Left lobe of liver (tissue), 2 donors: ENCODE data around the gene DBH. TPM values are rescaled to one million over a fixed set of nuclear protein-coding genes. Genes with fewer than 3 reads are reported as not detected.
A peak's percentile ranks its signal among the peaks of the same experiment; 100 is the strongest.

Source experiments
- ATAC-seq: fragments of 200-7000 bp; cut with Tn5 transposase; one replicate; pipeline ENCODE4 v1.9.1; 2020; ENCODE audit warnings: mild to moderate bottlenecking, moderate library complexity
- DNase-seq: peaks from one replicate; pipeline ENCODE4 v3.0.0-alpha.2; 2020; ENCODE audit warnings: low spot score
- total RNA-seq: library from RNA; stranded (reverse); gene quantifications from one replicate; pipeline ENCODE4 v1.2.1, GENCODE V29; 2021
- donor health status: DM: no; HTN: no; CAD: no; lungs with moderate emphysema.
- donor health status: DM: no; HTN: yes; CAD: no.

The DBH gene
- total RNA-seq, 1 donor from 2014 or later = 16.7 TPM

GRCh38 chr9:133641861-133642595 is 5.9 kb downstream of the DBH start:
- ATAC-seq (no peak), DNase-seq (no peak)

GRCh38 chr9:133642708-133643361 is 6.7 kb downstream of the DBH start:
- DNase-seq = no peak
- peak; percentile 34 for ATAC-seq

- DNase-seq = no peak
- ATAC-seq = no peak
These were observed 7.2 kb downstream of the DBH start for GRCh38 chr9:133643362-133643755.

- DNase-seq (no peak), ATAC-seq (no peak)
These were observed 8.0 kb downstream of the DBH start for GRCh38 chr9:133643978-133644760.

- ATAC-seq (no peak), DNase-seq (no peak)
These were observed 9.0 kb downstream of the DBH start for GRCh38 chr9:133645021-133645765.

- no peak for DNase-seq
- no peak for ATAC-seq
These were observed 11.0 kb downstream of the DBH start for GRCh38 chr9:133647148-133647547.

- DNase-seq (no peak), ATAC-seq (no peak)
These were observed 11.8 kb downstream of the DBH start for GRCh38 chr9:133647765-133648469.

- DNase-seq (no peak), ATAC-seq (no peak)
These were observed 13.0 kb downstream of the DBH start for GRCh38 chr9:133649194-133649593.

GRCh38 chr9:133650026-133650425 is 13.9 kb downstream of the DBH start:
- DNase-seq (no peak), ATAC-seq (no peak)

- DNase-seq (no peak), ATAC-seq (no peak)
These were observed 17.5 kb downstream of the DBH start for GRCh38 chr9:133653638-133654037.

- no peak for ATAC-seq
- DNase-seq = no peak
These were observed 18.8 kb downstream of the DBH start for GRCh38 chr9:133654736-133655657.

GRCh38 chr9:133655701-133656100 is 19.5 kb downstream of the DBH start:
- DNase-seq (no peak), ATAC-seq (no peak)

- ATAC-seq (no peak), DNase-seq (no peak)
These were observed 20.3 kb downstream of the DBH start for GRCh38 chr9:133656211-133657119.

- DNase-seq = no peak
- peak; percentile 6 for ATAC-seq
These were observed 21.0 kb downstream of the DBH start for GRCh38 chr9:133657120-133657661.

- peak; percentile 91 for DNase-seq
These were observed 22.6 kb downstream of the DBH start for GRCh38 chr9:133658442-133659431.

GRCh38 chr9:133659516-133659915 is 23.4 kb downstream of the DBH start:
- no peak for ATAC-seq
- no peak for DNase-seq

More at GRCh38 chr9:133658442-133659431, 22.6 kb downstream of the DBH start:
- peak; percentile 78 for ATAC-seq
